Right lobe of liver (tissue), 6 donors: ENCODE results near the gene CACNA2D2. TPM values are rescaled to one million over a fixed set of nuclear protein-coding genes. Genes with fewer than 3 reads are reported as not detected.
A peak's percentile ranks its signal among the peaks of the same experiment; 100 is the strongest.

Experiments used
- ATAC-seq, 4 donors: fragments of 200-7000 bp; cut with Tn5 transposase; one replicate each; pipeline ENCODE4 v1.9.1; 2020; ENCODE audit warnings: mild to moderate bottlenecking in 4 of 4, moderate library complexity in 4 of 4
- DNase-seq, 3 donors: peaks; one replicate each; pipeline ENCODE4 v3.0.0-alpha.2; 2020
- H3K27ac ChIP-seq, 3 donors: fragments of 200-600 bp; one replicate each; pipeline ENCODE4 v1.8.0; 2022
- H3K27me3 ChIP-seq, 2 donors: fragments of 200-600 bp; one replicate each; pipeline ENCODE4 v1.8.0; 2022
- H3K36me3 ChIP-seq, 4 donors: fragments of 200-600 bp; sonication (generic) in 1 of 4; one replicate each; pipeline versions ENCODE4 v1.5.1 to v1.8.0; 2017 to 2022; ENCODE audit warnings: control low read depth in 1 of 4
- H3K4me1 ChIP-seq, 4 donors: fragments of 200-600 bp; sonication (generic) in 1 of 4; one replicate each; pipeline versions ENCODE4 v1.5.1 to v1.8.0; 2017 to 2022; ENCODE audit warnings: control low read depth in 1 of 4
- H3K4me3 ChIP-seq, 3 donors: fragments of 200-600 bp; one replicate each; pipeline ENCODE4 v1.8.0; 2022
- H3K9me3 ChIP-seq, 4 donors: fragments of 200-600 bp; sonication (generic) in 1 of 4; one replicate each; pipeline versions ENCODE4 v1.5.1 to v1.8.0; 2017 to 2022; ENCODE audit warnings: control low read depth in 1 of 4
- CTCF ChIP-seq, 4 donors: fragments of 200-600 bp in 3 of 4; fragments of 450-650 bp in 1 of 4; IDR thresholded peaks; one replicate each; pipeline versions ENCODE4 v1.5.1 to v1.8.0; 2016 to 2022; ENCODE audit warnings: antibody characterized with exemption in 4 of 4, mild to moderate bottlenecking in 2 of 4
- POLR2A ChIP-seq: fragments of 450-650 bp; IDR thresholded peaks from one replicate; pipeline ENCODE4 v1.6.1; 2017; ENCODE audit warnings: antibody characterized with exemption, mild to moderate bottlenecking
- WGBS: methylation state at CpG from one replicate; pipeline ENCODE4 v1.1.6; 2018; ENCODE audit warnings: low coverage, low lambda C conversion rate; ENCODE audit not compliant: insufficient coverage; ENCODE audit errors: missing lambda C conversion rate; 5-methylcytosine and 5-hydroxymethylcytosine counted together
- intact Hi-C, 2 donors: fragments of 100-400 bp; cut with DNase I; formaldehyde crosslinking; loops; one replicate each; pipeline versions ENCODE4 v1.11.2 to v1.14.1; 2022
- total RNA-seq, 6 experiments: library from RNA; depleted of rRNA in 2 of 6; stranded (reverse); fragments of >200 nt in 2 of 6; fragmentation: NEBNext Ultra II Directional in 3 of 6; extraction: Animal tissue kit (Norgen Biotek cat#: 25700) in 3 of 6; gene quantifications; one replicate each; pipeline versions ENCODE4 v1.1.0 to v1.2.4, GENCODE V29; 2016 to 2023
- donor health status: DM: no; HTN: yes; CAD: no.
- donor health status: DM: no; HTN: no; CAD: no.
- donor health status: DM: no; HTN: no; CAD: no.
- donor health status: DM: no; HTN: yes; CAD: no.
- donor health status: DM: no; HTN: yes; CAD: no.

Gene CACNA2D2
- total RNA-seq, 6 experiments from 2014 or later: 0.06 to 0.39 (median 0.26) TPM; not detected in 1

DNA sequence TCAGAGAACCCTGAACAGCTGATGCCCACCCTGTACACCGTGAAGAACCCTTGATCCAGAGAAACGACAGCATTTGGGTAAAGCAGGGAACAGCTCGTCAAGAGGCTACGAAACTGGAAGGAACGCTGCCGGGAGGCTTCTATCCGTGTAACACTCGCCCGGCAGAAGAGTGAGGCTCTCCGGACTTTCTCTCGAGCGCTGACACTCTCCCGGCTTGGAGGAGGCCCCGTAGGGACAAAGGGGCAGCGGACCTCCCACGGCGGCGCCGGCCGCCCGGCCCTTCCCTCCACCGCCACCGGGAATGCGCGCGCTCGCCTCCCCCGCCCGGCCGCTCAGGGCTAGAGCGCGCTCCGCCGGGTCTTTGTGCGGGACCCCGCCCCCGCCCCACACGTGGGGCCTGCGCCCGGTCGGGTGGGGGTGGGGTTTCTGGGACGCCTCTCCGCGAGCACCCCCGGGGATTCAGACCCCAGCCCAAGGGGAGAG, 182.5 kb downstream of the CACNA2D2 start:
- Histone ChIP-seq H3K27me3 (no peaks in the 10 kb centered on the region), H3K9me3 (no peaks in the 10 kb centered on the region), H3K36me3 (peaks cover 0 to 23% (median 3%) of the 10 kb centered on the region in 4 donors), H3K4me1 (peaks cover 0 to 56% (median 15%) of the 10 kb centered on the region in 4 donors), H3K27ac (peak overlapping the region; percentile 98 to 99 (median 98)), H3K4me3 (peak overlapping the region; percentile 88 to 89 (median 89))
- TF ChIP-seq CTCF (IDR thresholded peaks at IDR 0.05) (no peak), POLR2A (no peak)
- WGBS: 0% methylated on average over 6 of the region's 45 CpGs
- ATAC-seq (peak; percentile 55 to 70 (median 66)), DNase-seq (peak; percentile 85 to 87 (median 86))
- intact Hi-C loops: loop anchor here in 1 of 2 donors (5.0 kb wide), 1 partner anchor 49 kb away; no protein-coding TSS in a partner anchor

GRCh38 chr3:50319894-50320625, 183.4 kb downstream of the CACNA2D2 start:
- 88% methylated on average over 5 of the region's 29 CpGs for WGBS
- Histone ChIP-seq H3K27me3 (no peaks in the 10 kb centered on the region), H3K36me3 (peaks cover 0 to 20% (median 3%) of the 10 kb centered on the region in 4 donors), H3K4me3 (peak overlapping the region; percentile 88 to 89 (median 89)), H3K4me1 (peaks cover 0 to 56% (median 15%) of the 10 kb centered on the region in 4 donors), H3K9me3 (no peaks in the 10 kb centered on the region), H3K27ac (peak overlapping the region in 2 of 3 donors; percentile 98)
- ATAC-seq (no peak), DNase-seq (no peak)
- TF ChIP-seq CTCF (IDR thresholded peaks at IDR 0.05): no peak
- no peak for TF ChIP-seq POLR2A
- intact Hi-C loops: loop anchor here in 1 of 2 donors (5.0 kb wide), 2 partner anchors 38 to 48 kb away; no protein-coding TSS in a partner anchor

GRCh38 chr3:50319181-50319893, 184.1 kb downstream of the CACNA2D2 start:
- no peak overlapping the region for H3K27ac ChIP-seq
- TF ChIP-seq POLR2A (no peak), CTCF (IDR thresholded peaks at IDR 0.05) (no peak)
- no peak for ATAC-seq
- peaks cover 0 to 51% (median 14%) of the 10 kb centered on the region in 4 donors for H3K4me1 ChIP-seq
- 91% methylated on average over 4 of the region's 16 CpGs for WGBS
- peaks cover 0 to 20% (median 3%) of the 10 kb centered on the region in 4 donors for H3K36me3 ChIP-seq
- intact Hi-C loops: loop anchor here in 1 of 2 donors (5.0 kb wide), 1 partner anchor 37 kb away; no protein-coding TSS in a partner anchor
- H3K9me3 ChIP-seq: no peaks in the 10 kb centered on the region
- H3K4me3 ChIP-seq: no peak overlapping the region
- H3K27me3 ChIP-seq: no peaks in the 10 kb centered on the region
- peak in 1 of 3 donors; percentile 45 for DNase-seq

DNA sequence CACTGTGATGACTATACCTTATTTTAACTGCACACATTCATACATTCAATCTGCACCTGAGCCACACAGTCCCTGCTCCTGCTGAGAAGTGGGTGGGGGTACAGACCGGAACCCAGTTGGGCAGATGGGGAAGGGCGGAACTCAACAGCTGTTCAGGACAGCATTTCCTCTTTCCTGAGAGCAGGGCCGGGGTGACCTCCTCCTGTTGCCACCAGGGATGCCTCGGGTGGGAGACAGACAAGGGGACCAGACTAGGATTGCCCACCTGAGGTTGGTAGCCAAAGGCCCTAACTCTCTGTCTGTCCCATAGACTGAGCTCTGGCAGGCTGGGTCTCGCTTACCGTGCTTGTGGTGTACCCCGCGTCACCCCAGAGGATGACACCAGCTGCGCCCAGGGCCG, 184.8 kb downstream of the CACNA2D2 start:
- intact Hi-C loops: loop anchor here in 1 of 2 donors (5.0 kb wide), 1 partner anchor 36 kb away; no protein-coding TSS in a partner anchor
- Histone ChIP-seq H3K4me3 (no peak overlapping the region), H3K4me1 (peaks cover 0 to 44% (median 10%) of the 10 kb centered on the region in 4 donors), H3K27me3 (no peaks in the 10 kb centered on the region), H3K27ac (no peak overlapping the region), H3K9me3 (no peaks in the 10 kb centered on the region), H3K36me3 (peaks cover 0 to 20% (median 3%) of the 10 kb centered on the region in 4 donors)
- DNase-seq (no peak), ATAC-seq (no peak)
- no peak for TF ChIP-seq POLR2A
- no peak for TF ChIP-seq CTCF (IDR thresholded peaks at IDR 0.05)
- 67% methylated on average over 3 of the region's 10 CpGs for WGBS
